GM19395 (cell line): ENCODE results near the gene NNMT.

Experiments
- ATAC-seq: cut with Tn5 transposase; IDR thresholded peaks from one replicate; pipeline ENCODE4 v1.9.1; 2021; ENCODE audit warnings: mild to moderate bottlenecking, moderate library complexity; ENCODE audit not compliant: unreplicated experiment

Gene NNMT

GRCh38 chr11:114282488-114282887 is 13.7 kb upstream of the NNMT start:
- ATAC-seq = no peak

- no peak for ATAC-seq
These were observed 12.8 kb upstream of the NNMT start for GRCh38 chr11:114283422-114283821.

- no peak for ATAC-seq
These were observed 12.2 kb upstream of the NNMT start for GRCh38 chr11:114284021-114284420.

- ATAC-seq = no peak
These were observed 11.3 kb upstream of the NNMT start for GRCh38 chr11:114284914-114285313.

GRCh38 chr11:114285599-114285998 is 10.6 kb upstream of the NNMT start:
- ATAC-seq = no peak

GRCh38 chr11:114286229-114286628 is 10.0 kb upstream of the NNMT start:
- no peak for ATAC-seq

GRCh38 chr11:114287154-114287553 is 9.0 kb upstream of the NNMT start:
- ATAC-seq = no peak

- ATAC-seq = no peak
These were observed 8.1 kb upstream of the NNMT start for GRCh38 chr11:114288136-114288535.

GRCh38 chr11:114289779-114290178 is 6.4 kb upstream of the NNMT start:
- ATAC-seq = no peak

GRCh38 chr11:114290503-114291235 is 5.5 kb upstream of the NNMT start:
- ATAC-seq = no peak

- ATAC-seq = no peak
These were observed 4.8 kb upstream of the NNMT start for GRCh38 chr11:114291381-114291780.

GRCh38 chr11:114291842-114292680 is 4.1 kb upstream of the NNMT start:
- ATAC-seq = no peak

- no peak for ATAC-seq
These were observed 2.9 kb upstream of the NNMT start for GRCh38 chr11:114293201-114293711.

GRCh38 chr11:114296605-114297372 is 590 bp downstream of the NNMT start:
- no peak for ATAC-seq

- ATAC-seq = no peak
These were observed 1.9 kb downstream of the NNMT start for GRCh38 chr11:114297806-114298709.

- ATAC-seq = no peak
These were observed 2.5 kb downstream of the NNMT start for GRCh38 chr11:114298710-114299109.

- no peak for ATAC-seq
These were observed 4.9 kb downstream of the NNMT start for GRCh38 chr11:114301088-114301487.

- ATAC-seq = no peak
These were observed 5.7 kb downstream of the NNMT start for GRCh38 chr11:114301927-114302326.

GRCh38 chr11:114302663-114303062 is 6.5 kb downstream of the NNMT start:
- ATAC-seq = no peak

- ATAC-seq = no peak
These were observed 7.9 kb downstream of the NNMT start for GRCh38 chr11:114304065-114304464.
